GM06990 (cell line): ENCODE results near the gene CLSTN2.

ENCODE experiments used
- DNase-seq: peaks from one replicate; pipeline ENCODE4 v3.0.0-alpha.2; 2011; ENCODE audit not compliant: insufficient read length; ENCODE audit errors: extremely low read depth
- H3K27me3 ChIP-seq: replicated peaks from 2 replicates; pipeline ENCODE4 v1.6.0; 2011; ENCODE audit warnings: low read length; ENCODE audit not compliant: control insufficient read depth, insufficient read depth
- H3K36me3 ChIP-seq: 2 replicates; pipeline ENCODE4 v1.5.1; 2011; ENCODE audit warnings: low read length; ENCODE audit not compliant: control insufficient read depth, insufficient read depth
- H3K4me3 ChIP-seq: replicated peaks from 2 replicates; pipeline ENCODE4 v1.5.1; 2011; ENCODE audit warnings: low read depth, mild to moderate bottlenecking, control low read depth, low read length
- TF ChIP-seq, protein P1 (sequence below): IDR thresholded peaks from 2 replicates; pipeline ENCODE4 v1.5.1; 2011; ENCODE audit warnings: low read length, control low read depth, mild to moderate bottlenecking, inconsistent platforms; ENCODE audit not compliant: insufficient read depth, poor library complexity, severe bottlenecking

The CLSTN2 gene

DNA sequence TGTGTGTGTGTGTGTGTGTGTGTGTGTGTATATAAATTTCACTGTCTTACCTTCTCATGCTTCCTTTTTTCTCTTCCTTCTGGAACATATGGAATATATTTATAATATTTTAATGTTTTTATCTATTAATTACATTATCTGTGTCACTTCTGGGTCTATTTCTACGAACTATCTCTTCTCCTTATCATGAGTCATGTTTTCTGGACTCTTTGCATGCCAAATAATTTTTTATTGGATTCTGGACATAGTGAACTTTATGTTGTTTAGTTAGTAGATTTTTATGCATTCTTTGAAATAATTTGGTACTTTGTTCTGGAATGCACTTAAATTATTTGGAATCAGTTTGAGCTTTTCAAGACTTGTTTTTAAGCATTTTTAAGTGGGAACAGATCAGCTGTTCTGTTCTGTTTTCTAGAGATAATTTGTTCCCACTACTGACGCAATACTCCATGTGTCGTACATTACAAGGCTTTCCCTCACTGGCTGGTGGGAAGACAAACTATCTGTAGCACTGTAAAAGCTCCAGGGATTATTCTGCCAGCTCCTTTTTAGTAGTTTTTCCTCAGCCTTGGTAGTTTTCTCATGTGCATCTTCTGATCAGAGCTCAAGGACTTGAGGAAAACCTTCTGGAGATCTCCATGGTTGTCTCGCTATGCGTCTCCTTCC, 302.0 kb downstream of the CLSTN2 start:
- H3K27me3 ChIP-seq = no peaks in the 10 kb centered on the region
- H3K36me3 ChIP-seq = no peaks in the 10 kb centered on the region
- no peak overlapping the region for H3K4me3 ChIP-seq
- TF ChIP-seq, protein P1, sequence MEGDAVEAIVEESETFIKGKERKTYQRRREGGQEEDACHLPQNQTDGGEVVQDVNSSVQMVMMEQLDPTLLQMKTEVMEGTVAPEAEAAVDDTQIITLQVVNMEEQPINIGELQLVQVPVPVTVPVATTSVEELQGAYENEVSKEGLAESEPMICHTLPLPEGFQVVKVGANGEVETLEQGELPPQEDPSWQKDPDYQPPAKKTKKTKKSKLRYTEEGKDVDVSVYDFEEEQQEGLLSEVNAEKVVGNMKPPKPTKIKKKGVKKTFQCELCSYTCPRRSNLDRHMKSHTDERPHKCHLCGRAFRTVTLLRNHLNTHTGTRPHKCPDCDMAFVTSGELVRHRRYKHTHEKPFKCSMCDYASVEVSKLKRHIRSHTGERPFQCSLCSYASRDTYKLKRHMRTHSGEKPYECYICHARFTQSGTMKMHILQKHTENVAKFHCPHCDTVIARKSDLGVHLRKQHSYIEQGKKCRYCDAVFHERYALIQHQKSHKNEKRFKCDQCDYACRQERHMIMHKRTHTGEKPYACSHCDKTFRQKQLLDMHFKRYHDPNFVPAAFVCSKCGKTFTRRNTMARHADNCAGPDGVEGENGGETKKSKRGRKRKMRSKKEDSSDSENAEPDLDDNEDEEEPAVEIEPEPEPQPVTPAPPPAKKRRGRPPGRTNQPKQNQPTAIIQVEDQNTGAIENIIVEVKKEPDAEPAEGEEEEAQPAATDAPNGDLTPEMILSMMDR = no peak
- no peak for DNase-seq

DNA sequence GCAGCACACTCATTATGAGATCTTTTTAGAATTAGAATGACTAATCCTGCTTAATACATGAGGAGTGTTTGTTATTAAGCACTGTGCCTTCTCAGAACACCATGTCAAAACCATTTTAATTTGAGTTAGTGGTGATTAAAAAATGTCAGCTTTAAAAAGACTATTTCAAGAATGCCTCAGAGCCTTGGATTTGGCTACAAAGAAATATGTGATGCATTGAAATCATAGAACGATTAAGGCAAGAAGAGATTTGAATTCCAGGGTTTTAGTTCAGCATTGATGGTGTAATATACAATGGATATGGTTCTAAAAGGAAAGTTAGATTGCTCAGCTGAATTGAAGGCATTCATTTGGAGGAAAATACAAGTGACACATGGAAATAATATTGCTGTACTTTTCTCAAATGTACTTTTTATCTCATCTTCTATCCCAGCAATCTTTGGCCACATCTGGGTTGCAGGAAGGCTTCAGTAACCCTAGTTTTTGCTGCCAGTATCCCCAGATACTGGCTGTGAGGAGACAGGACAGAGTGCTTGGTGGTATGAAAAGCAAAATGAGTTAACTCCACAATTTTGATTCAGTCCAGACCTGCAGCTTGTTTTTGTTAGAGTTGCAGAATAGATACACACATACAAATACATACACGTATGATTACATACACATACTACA, 303.8 kb downstream of the CLSTN2 start:
- no peaks in the 10 kb centered on the region for H3K36me3 ChIP-seq
- H3K4me3 ChIP-seq = no peak overlapping the region
- H3K27me3 ChIP-seq = no peaks in the 10 kb centered on the region
- TF ChIP-seq, protein P1 = no peak
- no peak for DNase-seq

DNA sequence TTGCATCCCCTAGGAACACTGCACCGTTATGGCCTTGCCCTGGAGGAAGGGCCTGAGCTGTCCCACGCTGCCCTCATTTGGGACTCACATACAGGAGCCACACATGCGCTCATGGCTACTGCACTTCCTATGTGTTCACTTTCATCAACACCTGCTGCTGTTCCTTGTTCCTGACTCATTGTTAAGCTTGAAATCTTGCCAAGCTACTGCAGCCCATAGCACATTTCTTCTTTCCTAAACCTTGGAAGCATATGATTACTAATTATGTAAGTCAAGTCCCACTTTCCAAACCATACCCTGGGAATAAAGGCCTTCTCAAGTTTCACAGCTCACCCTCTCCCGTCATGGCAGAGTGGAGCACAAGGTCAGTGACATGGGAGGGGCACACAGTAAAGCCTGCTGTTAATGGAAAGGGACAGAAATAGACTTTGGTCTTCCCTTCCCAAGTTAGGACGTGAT, 307.9 kb downstream of the CLSTN2 start:
- no peak overlapping the region for H3K4me3 ChIP-seq
- TF ChIP-seq, protein P1 = no peak

DNA sequence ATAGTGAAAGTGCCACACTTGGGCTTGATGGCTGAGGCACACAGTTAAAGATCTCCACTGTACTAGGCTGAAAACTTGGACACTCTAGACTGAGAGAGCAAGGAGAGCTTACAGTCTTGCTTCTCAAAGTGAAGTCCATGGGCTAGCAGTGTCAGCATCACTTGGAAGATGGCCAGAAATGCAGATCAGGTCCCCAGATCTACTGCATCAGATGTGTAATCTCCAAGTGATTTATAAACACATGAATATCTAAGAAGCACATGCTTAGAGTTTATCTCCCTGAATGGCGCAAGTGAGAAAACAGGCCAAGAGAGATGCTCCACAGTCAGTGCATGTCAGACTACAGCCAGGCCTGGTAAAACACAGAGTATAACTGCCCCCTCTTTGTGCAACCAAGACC, 308.6 kb downstream of the CLSTN2 start:
- TF ChIP-seq, protein P1 = no peak
- H3K36me3 ChIP-seq = no peaks in the 10 kb centered on the region
- no peak for DNase-seq
- H3K4me3 ChIP-seq = no peak overlapping the region
- no peaks in the 10 kb centered on the region for H3K27me3 ChIP-seq

More for the DNA sequence above, 307.9 kb downstream of the CLSTN2 start:
- H3K27me3 ChIP-seq = no peaks in the 10 kb centered on the region
- no peak for DNase-seq
- no peaks in the 10 kb centered on the region for H3K36me3 ChIP-seq

DNA sequence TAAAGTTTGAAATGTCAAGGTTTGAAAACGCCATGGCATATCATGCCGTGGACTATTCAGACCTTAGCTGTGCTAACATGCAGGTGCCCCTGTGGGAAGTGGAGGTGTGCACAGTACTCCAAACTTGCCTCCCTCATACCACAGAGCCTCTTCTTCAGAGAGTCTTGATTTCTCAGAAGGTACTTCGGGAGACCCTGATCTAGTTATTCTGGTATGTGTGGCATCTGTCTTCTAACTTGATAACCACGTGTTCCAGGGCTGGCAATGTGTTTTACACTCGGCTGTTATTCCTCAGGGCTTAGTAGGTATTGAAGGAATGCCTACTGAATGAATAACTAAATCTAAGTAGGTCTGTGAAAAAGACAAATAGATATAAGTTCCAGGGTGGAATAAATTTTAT, 309.9 kb downstream of the CLSTN2 start:
- TF ChIP-seq, protein P1 = no peak
- no peak for DNase-seq
- Histone ChIP-seq H3K4me3 (no peak overlapping the region), H3K36me3 (no peaks in the 10 kb centered on the region), H3K27me3 (no peaks in the 10 kb centered on the region)

DNA sequence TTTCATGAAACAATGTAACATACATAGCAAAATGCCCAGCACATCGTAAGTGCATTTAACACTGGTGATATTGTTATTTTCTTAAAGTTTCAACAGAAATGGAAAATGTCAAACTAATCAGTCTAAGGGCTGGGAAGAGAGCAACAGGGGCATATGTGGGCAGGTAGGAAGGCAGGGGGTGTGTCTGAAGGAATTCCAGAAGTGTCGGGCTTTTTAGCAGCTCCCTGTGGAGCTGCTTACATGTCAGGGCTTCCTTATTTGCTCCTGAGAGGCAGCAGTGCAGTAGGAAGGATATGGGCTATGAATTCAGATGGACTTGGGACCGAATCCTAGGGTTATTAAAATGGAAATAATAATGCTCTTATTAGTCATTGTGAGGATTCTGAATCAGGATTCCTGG, 311.6 kb downstream of the CLSTN2 start:
- TF ChIP-seq, protein P1 = no peak
- no peak overlapping the region for H3K4me3 ChIP-seq
- H3K36me3 ChIP-seq = no peaks in the 10 kb centered on the region
- DNase-seq = no peak
- no peaks in the 10 kb centered on the region for H3K27me3 ChIP-seq
